LNCaP clone FGC (cell line): ENCODE data around the gene PCSK4.

Experiments used
- DNase-seq: peaks from one replicate; pipeline ENCODE4 v3.0.0-alpha.2; 2011; ENCODE audit warnings: low read depth
- H3K4me3 ChIP-seq: 2 replicates; pipeline ENCODE4 v1.5.1; 2011; ENCODE audit warnings: mild to moderate bottlenecking, low read depth, low read length, control low read depth
- CTCF ChIP-seq: IDR thresholded peaks from 2 replicates; pipeline ENCODE4 v1.5.1; 2012; ENCODE audit warnings: mild to moderate bottlenecking; ENCODE audit not compliant: control insufficient read depth, insufficient read depth; ENCODE audit errors: extremely low read depth

The PCSK4 gene

DNA sequence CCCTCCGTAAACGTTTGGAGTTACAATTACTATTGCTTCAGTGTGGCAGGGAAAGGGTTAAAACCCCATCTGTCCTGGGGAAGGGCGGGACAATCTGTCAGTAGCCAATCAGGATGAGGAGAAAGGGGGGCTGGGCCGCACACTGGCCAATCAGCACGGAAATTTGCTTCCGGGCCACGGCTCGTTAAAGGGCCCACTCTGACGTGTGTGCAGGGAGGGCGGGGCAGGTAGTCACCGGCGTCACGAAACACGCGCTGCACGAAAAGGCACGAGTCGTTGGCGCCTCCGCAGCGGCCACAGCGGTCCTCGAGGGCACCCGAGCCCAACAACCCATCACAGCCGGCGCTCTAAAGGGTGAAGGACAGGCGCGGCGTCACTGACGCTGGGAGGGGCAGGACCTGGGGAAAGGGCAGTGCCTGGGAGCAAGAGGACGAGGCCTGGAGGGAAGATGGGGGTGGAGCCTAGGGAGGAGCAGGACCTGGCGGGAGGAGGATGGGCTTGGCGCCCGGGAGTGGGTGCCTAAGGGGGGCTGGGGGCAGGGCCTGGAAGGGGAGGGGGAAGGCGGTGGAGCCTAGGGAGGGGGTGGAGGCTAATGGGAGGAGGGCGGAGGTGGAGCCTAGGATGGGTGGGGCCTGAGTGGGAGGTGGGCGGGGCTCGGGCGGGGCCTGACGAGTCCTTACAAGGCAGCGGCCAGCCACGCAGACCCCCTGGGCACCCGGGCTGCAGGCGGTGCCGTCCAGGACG, 17.8 kb upstream of the PCSK4 start:
- DNase-seq, result peak; percentile 85
- no peak for TF ChIP-seq CTCF
- H3K4me3 ChIP-seq, result peak overlapping the region; percentile 40

GRCh38 chr19:1507192-1507660, 17.1 kb upstream of the PCSK4 start:
- TF ChIP-seq CTCF, result no peak
- no peak for DNase-seq
- H3K4me3 ChIP-seq, result peak overlapping the region; percentile 40

DNA sequence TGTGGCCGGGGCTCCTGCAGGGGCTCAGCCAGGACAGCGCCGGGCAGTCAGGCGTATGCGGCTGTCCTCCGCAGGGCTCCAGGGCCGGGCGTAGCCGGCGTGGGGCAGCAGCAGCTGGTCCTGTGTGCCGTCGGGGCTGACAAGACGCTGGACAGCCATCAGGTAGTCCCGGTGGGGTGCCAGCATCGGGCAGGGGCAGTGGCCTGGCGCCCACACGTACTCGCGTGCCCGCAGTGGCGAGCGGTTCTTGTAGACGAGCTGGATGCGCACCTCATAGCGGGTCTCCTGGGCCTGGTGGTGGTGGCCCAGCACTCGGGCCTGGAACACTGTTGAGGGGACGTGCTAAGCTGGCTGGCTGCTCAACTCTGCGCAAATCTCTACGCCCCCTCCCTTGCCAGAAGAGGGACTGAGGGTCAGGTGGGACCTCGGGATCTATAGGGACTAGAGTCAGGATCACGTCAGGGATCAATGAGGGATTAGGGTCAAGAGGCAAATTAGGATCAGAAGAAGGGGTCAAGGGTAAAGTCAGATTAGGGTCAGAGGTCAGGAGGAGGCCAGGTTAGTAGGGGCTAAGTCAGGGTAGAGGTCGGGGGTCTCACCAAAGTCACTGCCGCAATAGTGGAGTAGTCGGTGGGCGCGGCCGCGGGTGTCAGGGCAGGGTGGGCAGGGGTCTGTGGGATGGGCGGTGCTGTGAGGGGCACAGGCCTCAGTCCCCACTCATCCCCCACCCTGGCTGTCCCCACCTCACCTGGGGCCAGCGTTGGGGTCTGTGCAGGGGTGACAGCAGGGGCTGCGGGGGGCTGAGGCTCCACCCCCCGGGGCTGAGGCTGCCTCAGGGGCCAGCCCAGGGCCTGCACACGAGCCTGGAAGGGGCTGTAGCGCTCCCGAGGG, 16.1 kb upstream of the PCSK4 start:
- DNase-seq, result no peak
- no peak overlapping the region for H3K4me3 ChIP-seq
- no peak for TF ChIP-seq CTCF

- no peak overlapping the region for H3K4me3 ChIP-seq
- no peak for DNase-seq
- TF ChIP-seq CTCF, result no peak
Observed at GRCh38 chr19:1505012-1505411, 14.9 kb upstream of the PCSK4 start.

- TF ChIP-seq CTCF, result no peak
- no peak overlapping the region for H3K4me3 ChIP-seq
- no peak for DNase-seq
Observed at GRCh38 chr19:1503925-1504773, 14.0 kb upstream of the PCSK4 start.

DNA sequence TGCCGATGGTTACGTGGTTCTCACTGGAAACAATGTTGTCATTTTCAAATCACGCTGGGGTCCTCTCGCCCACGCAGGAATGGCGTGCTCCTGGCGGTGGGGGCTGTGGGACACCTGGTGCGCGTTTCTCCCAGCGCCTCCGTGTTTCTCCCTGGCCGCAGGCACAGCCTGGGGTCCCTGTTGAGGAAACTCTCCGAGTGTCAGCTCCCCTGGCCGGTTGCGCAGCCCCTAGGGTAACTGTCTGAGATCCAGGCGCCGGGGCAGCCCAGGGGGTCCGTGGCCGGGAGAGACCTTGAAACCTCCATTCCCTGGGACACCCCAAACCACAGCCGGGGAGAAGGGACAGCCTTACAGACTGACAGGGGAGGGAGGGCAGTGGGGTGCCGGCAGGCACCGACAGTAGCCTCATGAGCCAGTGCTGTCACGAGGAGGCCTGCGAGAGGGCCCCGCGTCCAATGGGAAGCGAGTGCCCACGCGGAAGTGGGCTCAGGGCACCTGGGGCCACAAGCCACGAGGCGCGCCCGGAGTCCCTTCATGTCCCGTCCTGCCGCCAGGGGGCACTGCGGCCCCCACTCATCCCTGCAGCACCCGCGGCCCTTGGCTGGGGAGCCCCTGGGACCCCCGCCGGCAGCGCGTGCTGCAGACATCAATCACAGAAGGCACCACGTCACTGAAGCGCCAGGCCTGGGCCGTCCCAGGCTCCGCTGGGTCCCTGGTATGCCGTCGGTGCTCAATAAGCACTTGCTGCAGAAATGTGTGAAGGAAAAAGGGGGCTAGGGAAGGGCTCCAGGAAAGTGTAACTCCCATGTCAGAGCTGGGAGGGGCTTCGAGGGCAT, 13.2 kb upstream of the PCSK4 start:
- no peak for DNase-seq
- H3K4me3 ChIP-seq, result no peak overlapping the region

More for the DNA sequence above, 13.2 kb upstream of the PCSK4 start:
- peak; percentile 77 for TF ChIP-seq CTCF
